Germinal center (tissue), 1 donor: ENCODE results near the gene SLC50A1.
"Not testable (repeated sequence)": the region's sequence is repeated elsewhere in the genome, so short reads cannot be mapped to it uniquely, and the experiment has no call there.

Source experiments
- DNase-seq: peaks from one replicate; pipeline ENCODE4 v3.0.0; 2012; ENCODE audit warnings: mixed read lengths, low spot score

Gene SLC50A1

DNA sequence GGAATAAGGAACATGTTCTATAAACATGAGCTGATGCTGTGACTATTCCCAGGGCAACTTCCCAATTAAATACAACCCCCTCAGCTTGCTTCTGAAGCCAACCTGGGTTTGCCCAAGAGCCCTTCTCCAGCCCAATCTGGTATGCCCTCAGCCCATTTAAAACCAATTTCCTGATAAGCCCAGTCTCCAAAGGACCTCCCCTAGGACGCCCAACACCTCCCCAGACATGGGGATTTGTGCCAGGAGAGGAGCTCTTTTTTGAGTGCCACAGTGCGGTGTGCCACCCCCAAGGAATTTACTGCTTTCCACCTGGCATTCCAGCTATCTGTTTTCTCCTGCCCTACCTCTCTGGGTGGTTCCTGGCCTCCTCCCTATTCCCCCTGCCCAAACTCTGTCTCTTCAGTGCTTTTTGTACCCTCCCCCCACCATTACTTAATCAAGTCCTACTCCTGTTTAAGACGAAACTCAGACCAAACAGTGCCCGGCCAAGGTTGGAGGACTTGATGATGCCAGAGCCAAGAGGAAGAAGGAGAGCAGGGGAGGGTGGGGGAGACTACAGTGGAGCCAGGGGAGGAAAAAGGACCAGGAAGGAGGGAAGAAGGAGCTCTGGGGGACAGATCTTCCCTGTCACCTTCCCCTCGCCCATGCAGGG is 19.4 kb upstream of the SLC50A1 start:
- no peak for DNase-seq

DNA sequence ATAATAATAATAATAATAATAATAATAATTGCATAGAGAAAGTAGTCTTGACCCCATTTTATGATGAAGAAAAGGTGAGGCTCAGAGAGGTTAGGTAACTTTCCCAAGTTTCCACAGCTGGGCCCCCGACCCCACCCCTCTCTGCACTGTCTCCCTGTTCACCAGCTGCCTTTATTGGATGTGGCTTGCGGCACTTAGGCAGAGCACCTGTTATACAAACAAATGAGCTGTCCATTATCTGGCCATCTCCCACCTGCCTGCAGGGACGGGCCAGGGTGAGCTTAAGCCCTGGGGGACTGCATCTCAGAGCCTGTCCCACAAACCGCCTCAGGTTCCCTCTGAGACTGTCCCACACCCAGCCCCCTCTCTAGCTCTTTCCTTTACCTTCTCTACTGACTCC is 18.0 kb upstream of the SLC50A1 start:
- no peak for DNase-seq

DNA sequence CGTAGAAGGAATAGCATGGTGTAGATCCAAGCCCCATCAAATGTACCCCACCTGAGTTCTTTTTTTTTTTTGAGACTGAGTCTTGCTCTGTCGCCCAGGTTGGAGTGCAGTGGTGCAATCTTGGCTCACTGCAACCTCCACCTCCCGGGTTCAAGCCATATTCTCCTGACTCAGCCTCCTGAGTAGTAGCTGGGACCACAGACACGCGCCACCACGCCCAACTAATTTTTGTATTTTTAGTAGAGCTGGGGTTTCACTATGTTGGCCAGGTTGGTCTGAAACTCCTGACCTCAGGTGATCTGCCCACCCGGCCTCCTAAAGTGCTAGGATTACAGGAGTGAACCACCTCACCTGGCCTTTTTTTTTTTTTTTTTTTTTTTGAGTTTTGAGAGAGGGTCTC is 17.6 kb upstream of the SLC50A1 start:
- DNase-seq, result not testable (repeated sequence)

DNA sequence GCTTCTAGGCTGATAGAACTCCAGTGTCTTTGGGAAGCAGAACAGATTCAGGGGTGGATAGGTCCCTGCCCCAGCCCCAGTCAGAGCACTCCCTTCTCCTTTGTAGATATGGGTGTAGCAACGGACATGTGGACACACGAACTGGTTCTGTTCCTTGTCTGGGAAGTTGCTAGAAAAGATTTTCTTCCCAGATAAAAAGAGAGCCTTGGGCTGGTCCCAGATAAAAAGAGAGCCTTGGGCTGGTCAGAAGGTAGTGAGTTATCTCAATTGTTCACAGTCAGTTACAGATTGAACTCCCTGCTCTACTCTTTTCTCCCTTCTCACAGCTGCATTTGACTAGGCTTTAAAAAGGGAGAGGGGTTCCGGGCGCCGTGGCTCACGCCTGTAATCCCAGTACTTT is 15.4 kb upstream of the SLC50A1 start:
- no peak for DNase-seq

DNA sequence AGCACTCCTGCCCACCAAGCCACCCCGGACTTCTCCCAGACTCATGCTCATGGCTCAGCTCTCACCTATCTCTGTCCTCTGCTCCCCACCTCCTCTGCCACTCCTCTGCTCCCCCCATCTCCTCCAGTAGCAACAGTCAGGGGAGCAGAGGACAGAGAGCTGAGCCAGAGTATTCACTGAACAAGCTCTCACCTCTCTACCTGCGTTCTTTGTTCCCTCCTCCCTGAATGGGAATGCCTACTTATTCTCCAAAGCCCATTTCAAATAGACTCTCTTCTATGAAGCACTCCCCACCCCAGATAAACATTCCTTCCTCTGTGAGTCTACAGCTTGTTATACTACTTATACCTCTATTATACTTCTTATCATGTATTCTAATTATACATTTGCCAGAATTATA is 14.4 kb upstream of the SLC50A1 start:
- no peak for DNase-seq

DNA sequence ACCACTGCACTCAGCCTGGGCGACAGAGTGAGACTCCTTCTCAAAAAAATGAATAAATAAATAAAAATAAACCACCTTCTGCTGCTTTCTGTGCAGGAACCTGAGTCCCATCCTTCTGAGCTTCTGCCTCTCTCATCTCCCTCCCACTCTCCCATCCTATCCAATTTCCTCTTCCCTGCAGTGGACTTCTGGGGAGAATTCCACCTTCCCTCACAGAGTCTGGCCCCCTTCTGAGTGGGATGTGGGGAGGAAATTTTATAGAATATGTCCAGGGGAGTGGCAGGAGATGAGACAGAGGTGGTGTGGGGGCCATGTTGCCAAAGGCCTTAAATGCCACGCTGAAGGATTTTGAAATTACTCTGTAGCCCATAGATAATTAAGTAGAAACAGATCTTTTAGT is 13.3 kb upstream of the SLC50A1 start:
- DNase-seq, result no peak

DNA sequence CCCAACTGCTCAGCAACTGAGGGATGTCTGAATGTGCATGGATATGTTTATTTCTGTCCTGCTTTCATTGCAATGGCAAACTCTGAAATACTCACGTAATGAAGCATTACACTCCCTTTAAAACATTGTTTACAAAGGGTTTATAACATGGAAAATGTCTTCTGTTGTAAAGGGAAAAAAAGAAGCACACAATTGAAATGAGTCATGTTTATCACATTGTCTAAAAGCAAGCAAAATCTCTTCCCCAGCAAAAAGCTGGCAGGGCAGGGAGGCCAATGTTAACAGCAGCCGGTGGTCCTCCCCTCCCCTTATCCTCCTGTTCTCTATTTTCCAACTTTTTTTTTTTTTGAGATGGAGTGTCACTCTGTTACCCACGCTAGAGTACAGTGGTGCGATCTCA is 11.9 kb upstream of the SLC50A1 start:
- DNase-seq, result no peak

DNA sequence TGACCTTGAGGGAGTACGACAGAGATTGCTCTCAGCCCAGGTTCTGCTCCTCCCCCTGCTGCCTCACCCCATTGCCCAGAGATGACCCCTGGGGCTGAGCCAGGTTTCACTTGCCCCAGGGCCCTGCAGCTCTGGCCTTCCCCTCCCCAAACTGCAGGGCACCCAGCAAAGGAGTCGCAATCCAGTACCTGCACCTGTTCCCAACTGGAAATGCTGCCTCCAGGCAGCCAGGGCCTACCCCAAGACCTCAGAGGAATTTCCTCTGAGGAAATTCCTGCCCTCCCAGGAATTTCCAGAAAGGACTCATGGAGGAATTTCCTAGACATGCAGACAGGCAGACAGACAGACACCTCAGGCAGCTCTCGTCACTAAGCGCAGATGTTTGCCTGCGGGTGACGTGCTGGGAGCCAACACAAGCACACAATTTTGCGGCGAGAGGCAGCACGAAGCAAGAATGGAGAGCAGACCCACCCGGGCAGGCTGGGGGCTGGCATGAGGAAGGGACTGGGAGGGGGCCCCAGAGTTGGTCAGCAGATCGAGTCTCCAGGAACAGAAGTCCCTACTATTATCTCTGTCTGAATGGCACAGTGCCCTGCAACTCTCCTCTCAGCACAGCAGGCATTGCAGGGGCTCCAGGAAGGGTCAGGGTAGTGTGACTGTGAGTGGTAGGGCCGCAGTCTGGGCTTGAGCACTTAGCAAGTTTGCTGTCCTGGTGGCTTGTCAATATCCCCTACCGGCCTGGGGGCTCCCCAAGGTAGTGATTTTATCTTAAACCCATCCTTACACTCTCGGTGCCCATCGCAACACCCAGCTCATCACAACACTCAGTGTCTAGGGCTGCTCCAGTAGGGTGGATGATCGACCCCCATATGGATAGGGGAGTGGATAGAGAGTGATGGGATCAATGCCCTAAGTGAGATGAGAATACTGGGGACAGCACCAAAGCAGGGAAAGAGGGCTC is 10.9 kb upstream of the SLC50A1 start:
- DNase-seq, result no peak

DNA sequence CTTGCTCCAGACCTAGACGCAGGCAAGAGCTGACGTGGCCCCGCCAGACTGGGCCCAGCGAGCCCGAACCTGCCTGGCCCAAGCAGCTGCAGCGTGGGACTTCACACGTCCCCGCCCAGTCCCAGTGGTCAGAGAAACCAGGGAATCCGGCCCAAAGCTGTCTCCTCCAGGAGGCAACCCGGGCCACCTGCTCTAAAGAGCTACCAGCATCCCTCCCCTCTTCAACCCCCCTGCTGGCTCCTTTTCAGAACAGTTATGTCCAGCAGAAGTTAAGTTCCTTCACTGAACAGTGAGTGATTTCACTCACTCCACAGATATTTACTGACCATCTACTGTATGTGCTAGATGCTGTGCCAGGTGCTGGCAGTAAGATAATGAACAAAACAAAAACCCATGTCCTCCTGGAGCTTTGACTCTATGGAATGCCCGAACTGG is 10.1 kb upstream of the SLC50A1 start:
- no peak for DNase-seq

DNA sequence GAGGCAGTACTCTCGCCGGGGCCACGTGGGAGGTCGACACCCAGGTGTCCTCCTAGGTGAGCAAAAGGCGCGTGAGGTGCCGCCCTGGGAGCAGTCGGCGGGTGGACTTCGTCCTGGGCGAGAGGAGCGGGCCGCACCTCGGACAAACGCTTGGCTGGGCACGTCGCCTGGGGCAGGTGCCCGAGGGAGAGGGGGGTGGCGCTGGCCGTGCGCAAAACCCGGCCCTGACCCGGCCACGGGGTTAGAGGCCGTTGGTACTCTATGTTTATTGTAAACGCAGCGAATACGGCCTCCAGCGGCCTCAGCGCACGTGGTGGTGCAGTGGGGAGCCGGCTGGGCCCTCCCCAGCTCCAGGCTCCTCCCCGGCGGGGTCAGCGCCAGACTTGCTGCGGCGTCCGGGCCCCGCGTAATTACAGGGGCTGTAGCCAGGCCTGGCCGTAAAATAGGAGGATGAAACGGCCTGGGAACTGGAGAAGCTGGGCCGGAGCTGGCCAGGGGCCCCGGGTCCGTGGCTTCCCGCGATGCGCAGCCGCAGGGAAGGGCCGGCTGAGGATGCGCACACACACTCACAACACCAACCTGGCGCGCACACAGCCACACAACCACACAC is 9.6 kb upstream of the SLC50A1 start:
- DNase-seq, result no peak

DNA sequence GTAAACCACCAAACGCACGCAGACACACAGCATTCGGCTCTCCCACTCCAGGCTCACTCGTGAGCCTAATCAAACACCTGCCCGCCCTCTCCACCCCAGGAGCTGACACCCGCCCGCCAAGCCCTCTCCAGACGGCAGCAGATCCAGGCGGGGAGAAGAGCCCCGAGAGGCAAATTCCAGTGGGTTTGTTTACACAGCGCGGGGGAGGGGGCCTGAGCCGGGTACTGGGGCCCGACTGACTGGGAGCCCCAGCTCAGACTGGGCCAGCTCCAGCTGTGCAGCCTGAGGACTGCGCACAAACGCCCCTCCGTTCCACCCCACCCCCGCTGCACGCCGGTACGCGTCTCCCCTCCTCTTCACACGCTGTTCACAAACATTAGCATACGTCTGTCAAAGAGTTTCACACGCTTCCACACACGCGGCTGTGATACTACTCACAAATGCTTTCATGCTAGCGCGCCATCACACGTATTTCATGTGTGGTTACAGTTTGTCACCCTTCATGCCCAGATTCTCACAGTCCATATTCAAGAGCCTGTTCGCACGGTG is 9.0 kb upstream of the SLC50A1 start:
- DNase-seq, result no peak

DNA sequence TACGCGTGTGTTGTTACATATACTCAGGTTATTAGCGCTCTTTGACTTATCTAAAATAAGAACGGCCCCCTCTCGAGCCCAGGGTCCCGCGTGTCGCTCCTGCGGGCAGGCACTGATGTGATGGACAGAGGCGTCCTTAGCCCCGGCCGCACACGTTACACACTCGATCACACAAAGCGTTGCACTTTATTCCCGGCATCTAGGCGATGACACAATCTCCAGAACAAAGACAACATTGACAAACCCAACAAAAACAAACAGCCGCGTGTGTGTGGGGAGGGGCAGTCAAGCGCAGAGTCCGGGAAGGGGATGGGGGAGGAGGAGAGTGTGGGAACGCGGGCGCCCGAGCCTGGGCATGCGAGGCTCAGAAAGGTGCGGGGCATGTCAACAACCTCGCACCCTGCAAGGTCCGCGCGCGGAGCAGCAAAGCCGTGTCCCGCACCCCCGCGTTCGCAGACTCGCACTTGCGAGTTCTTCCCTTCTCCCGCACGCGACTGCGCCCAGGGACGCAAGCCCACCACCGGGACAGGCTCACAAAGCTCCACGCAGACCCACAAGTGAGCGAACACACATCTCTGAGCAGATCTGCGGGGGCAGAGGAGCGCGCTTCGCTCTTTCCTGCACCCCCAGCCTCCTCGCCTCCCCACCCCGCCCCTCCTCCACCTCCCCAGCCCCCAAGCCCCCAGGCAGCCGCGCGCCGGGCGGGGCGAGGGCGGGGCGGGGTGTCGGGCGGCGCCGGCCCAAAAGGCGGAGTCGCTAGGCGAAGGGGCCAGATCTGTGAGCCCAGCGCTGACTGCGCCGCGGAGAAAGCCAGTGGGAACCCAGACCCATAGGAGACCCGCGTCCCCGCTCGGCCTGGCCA is 8.3 kb upstream of the SLC50A1 start, which contains the start of gene EFNA1:
Gene EFNA1 (plus strand): TSS at position 772 of the 862 bp plus-strand sequence. CDS start 102 bp downstream, outside the sequence.
- no peak for DNase-seq

DNA sequence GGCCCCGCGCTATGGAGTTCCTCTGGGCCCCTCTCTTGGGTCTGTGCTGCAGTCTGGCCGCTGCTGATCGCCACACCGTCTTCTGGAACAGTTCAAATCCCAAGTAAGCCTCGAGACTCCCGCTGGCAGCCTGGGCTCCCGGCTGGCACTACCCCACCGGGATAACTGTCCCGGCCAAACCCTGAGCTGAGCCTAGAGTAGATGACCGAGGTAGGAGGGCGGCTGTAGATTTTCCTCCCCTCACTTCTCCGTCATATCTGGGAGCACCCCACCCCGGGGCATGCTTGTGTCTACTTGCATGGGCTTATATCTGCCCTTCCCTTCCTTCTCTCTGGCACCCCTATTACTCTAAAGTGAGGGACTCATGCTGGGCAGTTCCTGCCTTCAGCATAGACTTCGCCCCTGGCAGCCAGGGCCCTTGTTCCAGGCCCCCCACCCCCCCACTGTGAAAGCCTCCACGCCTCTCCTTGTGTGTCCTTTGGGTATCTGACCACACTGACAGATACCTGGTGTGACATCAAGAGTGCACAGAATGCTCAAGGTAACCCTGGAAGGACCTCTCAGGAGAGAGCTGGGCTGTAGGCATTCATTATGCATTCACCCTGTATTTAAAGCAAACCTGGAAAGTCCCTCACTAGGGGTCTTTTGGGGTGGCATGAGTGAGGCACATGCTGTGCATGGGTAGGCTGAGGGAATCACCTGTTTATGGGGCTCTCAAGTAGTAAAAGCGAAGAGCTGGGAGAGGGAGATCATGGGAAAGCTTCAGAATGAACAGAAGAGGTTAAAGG is 7.5 kb upstream of the SLC50A1 start:
- DNase-seq, result no peak

DNA sequence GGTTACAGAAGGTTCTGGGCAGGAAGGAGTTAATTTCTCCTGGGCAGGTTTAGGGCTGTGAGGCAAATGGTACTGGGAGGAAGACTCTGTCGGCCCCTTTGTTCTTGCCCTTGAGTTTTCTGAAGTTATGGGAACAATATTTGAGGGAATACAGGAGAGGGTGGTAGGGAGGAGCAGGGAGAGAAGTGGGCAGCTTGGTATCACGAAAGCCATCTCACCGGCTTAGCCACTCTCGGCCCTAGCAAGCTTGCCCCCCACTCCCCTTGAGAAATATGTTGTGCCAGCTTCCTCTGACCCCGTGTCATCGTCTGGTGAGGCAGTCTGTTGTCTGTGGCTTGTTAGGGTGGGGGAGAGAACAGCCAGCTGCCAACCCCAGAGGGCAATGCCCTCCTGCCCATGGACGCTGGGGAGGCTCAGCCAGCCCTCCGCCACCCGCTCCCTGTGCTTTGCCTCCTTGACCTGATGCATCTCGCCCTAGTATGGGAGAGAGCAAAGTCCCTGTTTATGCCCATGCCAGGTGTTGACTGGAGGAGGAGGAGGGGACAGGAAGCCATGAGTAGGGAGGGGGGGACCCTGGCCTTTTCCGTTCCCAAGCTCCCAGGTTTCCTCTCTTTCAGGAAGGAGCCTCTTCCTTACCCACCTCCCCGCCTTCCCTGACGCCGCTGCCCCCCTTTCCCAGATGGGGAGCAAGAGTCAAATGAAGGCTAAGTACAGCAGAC is 6.7 kb upstream of the SLC50A1 start:
- DNase-seq, result no peak

DNA sequence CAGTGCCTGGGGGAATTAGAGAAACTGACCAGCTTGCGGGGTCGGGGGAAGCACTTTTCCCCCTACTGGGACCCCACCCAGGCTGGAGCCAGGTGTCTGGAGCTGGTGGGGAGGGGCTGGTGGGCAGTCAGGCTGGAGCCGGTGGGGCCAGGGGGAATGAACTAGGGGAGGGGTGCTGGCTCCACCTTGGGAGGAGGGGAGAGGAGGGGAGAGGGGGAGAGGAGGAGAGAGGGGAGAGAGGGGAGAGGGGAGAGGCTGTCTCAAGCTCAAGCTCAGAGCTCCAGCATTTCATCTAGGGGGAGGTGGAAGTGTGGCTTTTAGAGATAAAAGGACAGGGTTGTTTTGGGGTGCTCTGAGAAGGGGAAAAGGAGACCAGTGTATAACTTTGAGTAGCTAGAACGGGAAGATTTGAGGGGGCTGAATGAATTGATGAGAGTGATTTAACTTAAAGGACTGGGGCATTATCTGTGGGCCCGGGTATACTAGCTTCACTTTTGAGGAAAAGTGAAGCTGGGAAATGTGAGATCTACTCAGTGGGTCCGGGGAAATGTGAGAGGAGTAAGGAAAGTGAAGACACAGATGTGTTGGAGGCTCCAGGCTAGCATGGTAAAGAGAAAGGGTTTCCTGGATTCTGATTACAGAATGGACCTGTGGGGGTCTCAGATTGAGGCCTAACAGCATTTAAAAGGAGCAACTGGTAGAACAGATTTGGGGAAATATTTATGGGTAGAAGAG is 5.2 kb upstream of the SLC50A1 start:
- no peak for DNase-seq

DNA sequence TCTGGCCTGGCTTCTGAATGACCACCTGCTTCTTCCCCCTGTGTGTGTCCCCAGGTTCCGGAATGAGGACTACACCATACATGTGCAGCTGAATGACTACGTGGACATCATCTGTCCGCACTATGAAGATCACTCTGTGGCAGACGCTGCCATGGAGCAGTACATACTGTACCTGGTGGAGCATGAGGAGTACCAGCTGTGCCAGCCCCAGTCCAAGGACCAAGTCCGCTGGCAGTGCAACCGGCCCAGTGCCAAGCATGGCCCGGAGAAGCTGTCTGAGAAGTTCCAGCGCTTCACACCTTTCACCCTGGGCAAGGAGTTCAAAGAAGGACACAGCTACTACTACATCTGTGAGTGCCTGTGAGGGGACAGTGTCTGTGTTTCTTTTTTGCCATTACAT is 4.4 kb upstream of the SLC50A1 start:
- no peak for DNase-seq

DNA sequence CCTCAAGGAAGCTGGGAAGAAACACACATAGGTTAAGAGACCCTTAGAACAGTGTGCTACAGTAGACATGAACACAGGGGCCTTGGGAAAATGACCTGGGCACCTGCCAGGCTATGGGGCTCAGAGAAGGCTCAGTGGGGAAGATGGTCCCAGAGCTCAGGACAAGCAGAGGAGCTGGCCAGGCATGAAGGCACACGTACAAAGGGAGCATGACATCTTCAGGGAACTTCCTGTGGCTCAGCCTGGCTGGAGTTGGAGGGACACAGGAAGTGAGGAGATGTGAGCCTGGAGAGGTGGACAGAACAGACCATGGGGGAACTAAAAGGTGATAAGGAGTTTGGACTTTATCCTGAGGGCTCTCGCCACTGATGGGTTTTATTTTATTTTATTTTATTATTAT is 3.8 kb upstream of the SLC50A1 start:
- DNase-seq, result no peak

DNA sequence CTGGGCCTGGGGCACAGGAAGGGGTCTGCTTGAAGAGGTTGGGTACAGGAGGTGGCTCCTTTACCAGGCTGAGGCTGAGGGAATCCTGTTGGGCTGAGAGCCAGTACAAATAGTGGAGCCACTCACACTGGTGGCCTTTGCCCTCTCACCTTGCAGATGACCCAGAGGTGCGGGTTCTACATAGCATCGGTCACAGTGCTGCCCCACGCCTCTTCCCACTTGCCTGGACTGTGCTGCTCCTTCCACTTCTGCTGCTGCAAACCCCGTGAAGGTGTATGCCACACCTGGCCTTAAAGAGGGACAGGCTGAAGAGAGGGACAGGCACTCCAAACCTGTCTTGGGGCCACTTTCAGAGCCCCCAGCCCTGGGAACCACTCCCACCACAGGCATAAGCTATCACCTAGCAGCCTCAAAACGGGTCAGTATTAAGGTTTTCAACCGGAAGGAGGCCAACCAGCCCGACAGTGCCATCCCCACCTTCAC is 1.8 kb upstream of the SLC50A1 start:
- DNase-seq, result no peak

DNA sequence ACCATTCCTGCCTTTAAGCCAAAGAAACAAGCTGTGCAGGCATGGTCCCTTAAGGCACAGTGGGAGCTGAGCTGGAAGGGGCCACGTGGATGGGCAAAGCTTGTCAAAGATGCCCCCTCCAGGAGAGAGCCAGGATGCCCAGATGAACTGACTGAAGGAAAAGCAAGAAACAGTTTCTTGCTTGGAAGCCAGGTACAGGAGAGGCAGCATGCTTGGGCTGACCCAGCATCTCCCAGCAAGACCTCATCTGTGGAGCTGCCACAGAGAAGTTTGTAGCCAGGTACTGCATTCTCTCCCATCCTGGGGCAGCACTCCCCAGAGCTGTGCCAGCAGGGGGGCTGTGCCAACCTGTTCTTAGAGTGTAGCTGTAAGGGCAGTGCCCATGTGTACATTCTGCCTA is 1.3 kb upstream of the SLC50A1 start:
- DNase-seq, result no peak
